ENCODE results near the gene GPR84. TPM values are rescaled to one million over a fixed set of nuclear protein-coding genes. Genes with fewer than 3 reads are reported as not detected.

The GPR84 gene
- total and polyA plus RNA-seq, 2 of the 13 experiments (the other 11 are each of a cell fraction or from before 2014, with no cell fraction given), result not detected

DNA sequence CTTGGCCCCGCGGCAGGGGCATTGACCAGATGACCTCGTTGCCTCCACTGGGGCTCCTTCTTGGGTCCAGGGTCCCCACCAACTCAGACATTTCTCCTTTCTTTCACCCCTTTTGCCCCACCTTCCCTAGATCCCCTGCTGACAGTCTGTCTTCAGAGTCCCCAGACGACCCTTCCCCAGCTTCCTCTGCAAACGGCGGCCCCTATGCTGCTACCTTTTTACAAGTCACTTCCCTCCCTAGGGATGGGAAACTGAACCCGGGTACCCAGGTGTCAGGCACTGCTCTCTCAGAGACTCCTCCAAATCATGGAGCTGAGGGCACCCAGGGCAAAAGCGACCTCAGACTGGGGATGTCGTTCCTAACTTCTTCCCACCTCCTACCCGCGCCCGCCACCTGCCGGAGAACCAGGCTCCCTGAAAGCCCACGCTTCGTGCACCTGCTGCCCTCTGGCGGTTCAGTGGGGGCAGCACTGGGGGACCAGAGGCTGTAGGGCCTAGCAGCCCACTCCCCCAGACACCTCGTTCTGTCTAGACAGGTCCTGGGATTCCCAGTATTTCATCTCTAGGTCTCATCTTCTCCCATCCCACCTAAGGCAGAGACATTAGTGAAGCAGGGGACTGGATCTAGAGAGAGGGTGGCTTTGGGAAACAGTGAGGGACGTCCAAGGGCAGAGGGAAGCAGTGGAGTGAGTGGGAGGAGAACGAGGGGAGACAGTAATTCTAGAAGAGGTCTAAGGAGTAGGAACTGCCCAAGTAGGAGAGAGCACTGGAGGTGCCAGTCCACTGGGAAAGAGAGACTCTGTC lies 15.3 kb upstream of the GPR84 start (continued):
- TF ChIP-seq, protein P1, sequence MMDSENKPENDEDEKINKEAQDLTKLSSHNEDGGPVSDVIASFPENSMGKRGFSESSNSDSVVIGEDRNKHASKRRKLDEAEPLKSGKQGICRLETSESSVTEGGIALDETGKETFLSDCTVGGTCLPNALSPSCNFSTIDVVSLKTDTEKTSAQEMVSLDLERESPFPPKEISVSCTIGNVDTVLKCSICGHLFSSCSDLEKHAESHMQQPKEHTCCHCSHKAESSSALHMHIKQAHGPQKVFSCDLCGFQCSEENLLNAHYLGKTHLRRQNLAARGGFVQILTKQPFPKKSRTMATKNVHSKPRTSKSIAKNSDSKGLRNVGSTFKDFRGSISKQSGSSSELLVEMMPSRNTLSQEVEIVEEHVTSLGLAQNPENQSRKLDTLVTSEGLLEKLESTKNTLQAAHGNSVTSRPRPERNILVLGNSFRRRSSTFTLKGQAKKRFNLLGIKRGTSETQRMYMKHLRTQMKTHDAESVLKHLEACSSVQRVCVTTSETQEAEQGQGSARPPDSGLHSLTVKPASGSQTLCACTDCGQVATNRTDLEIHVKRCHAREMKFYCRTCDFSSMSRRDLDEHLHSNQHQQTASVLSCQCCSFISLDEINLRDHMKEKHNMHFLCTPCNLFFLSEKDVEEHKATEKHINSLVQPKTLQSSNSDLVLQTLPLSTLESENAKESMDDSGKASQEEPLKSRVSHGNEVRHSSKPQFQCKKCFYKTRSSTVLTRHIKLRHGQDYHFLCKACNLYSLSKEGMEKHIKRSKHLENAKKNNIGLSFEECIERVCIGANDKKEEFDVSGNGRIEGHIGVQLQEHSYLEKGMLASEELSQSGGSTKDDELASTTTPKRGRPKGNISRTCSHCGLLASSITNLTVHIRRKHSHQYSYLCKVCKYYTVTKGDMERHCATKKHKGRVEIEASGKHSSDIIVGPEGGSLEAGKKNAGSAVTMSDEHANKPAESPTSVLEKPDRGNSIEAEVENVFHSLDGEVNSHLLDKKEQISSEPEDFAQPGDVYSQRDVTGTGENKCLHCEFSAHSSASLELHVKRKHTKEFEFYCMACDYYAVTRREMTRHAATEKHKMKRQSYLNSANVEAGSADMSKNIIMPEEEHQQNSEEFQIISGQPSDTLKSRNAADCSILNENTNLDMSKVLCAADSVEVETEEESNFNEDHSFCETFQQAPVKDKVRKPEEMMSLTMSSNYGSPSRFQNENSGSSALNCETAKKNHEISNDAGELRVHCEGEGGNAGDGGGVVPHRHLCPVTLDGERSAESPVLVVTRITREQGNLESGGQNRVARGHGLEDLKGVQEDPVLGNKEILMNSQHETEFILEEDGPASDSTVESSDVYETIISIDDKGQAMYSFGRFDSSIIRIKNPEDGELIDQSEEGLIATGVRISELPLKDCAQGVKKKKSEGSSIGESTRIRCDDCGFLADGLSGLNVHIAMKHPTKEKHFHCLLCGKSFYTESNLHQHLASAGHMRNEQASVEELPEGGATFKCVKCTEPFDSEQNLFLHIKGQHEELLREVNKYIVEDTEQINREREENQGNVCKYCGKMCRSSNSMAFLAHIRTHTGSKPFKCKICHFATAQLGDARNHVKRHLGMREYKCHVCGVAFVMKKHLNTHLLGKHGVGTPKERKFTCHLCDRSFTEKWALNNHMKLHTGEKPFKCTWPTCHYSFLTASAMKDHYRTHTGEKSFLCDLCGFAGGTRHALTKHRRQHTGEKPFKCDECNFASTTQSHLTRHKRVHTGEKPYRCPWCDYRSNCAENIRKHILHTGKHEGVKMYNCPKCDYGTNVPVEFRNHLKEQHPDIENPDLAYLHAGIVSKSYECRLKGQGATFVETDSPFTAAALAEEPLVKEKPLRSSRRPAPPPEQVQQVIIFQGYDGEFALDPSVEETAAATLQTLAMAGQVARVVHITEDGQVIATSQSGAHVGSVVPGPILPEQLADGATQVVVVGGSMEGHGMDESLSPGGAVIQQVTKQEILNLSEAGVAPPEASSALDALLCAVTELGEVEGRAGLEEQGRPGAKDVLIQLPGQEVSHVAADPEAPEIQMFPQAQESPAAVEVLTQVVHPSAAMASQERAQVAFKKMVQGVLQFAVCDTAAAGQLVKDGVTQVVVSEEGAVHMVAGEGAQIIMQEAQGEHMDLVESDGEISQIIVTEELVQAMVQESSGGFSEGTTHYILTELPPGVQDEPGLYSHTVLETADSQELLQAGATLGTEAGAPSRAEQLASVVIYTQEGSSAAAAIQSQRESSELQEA (CRISPR knock-in tag; IDR thresholded peaks at IDR 0.05; ENCODE audit: not compliant biosample characterization), result no peak
- TF ChIP-seq SSRP1 (CRISPR knock-in tag; IDR thresholded peaks at IDR 0.05), result no peak
- TF ChIP-seq, protein P2, sequence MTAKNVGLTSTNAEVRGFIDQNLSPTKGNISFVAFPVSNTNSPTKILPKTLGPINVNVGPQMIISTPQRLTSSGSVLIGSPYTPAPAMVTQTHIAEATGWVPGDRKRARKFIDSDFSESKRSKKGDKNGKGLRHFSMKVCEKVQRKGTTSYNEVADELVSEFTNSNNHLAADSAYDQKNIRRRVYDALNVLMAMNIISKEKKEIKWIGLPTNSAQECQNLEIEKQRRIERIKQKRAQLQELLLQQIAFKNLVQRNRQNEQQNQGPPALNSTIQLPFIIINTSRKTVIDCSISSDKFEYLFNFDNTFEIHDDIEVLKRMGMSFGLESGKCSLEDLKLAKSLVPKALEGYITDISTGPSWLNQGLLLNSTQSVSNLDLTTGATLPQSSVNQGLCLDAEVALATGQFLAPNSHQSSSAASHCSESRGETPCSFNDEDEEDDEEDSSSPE (CRISPR knock-in tag; IDR thresholded peaks at IDR 0.05), result peak; percentile 39
- no peak for TF ChIP-seq ZNF264 (CRISPR knock-in tag; IDR thresholded peaks at IDR 0.05)
- no peak for TF ChIP-seq NAIF1 (CRISPR knock-in tag; IDR thresholded peaks at IDR 0.05; ENCODE audit: borderline replicate concordance)
- TF ChIP-seq TOPORS (CRISPR knock-in tag; IDR thresholded peaks at IDR 0.05), result no peak
- TF ChIP-seq ZNF230 (CRISPR knock-in tag; IDR thresholded peaks at IDR 0.05), result no peak
- no peak for TF ChIP-seq KDM5B (CRISPR knock-in tag; IDR thresholded peaks at IDR 0.05; ENCODE audit: borderline replicate concordance)
- no peak for TF ChIP-seq EZH2 (conservative IDR thresholded peaks at IDR 0.05; ENCODE audit: low read depth, low read length)
- no peak for TF ChIP-seq GPN1 (CRISPR knock-in tag; IDR thresholded peaks at IDR 0.05; ENCODE audit: borderline replicate concordance)
- TF ChIP-seq, protein P3, sequence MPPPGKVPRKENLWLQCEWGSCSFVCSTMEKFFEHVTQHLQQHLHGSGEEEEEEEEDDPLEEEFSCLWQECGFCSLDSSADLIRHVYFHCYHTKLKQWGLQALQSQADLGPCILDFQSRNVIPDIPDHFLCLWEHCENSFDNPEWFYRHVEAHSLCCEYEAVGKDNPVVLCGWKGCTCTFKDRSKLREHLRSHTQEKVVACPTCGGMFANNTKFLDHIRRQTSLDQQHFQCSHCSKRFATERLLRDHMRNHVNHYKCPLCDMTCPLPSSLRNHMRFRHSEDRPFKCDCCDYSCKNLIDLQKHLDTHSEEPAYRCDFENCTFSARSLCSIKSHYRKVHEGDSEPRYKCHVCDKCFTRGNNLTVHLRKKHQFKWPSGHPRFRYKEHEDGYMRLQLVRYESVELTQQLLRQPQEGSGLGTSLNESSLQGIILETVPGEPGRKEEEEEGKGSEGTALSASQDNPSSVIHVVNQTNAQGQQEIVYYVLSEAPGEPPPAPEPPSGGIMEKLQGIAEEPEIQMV (CRISPR knock-in tag; IDR thresholded peaks at IDR 0.05; ENCODE audit: low read depth), result no peak
- no peak for TF ChIP-seq ZNF329 (CRISPR knock-in tag; IDR thresholded peaks at IDR 0.05; ENCODE audit: low read depth)
- no peak for TF ChIP-seq ZNF709 (CRISPR knock-in tag; IDR thresholded peaks at IDR 0.05)
- no peak for TF ChIP-seq ARID2 (CRISPR knock-in tag; IDR thresholded peaks at IDR 0.05; ENCODE audit: borderline replicate concordance)
- no peak for TF ChIP-seq CHCHD3 (CRISPR knock-in tag; IDR thresholded peaks at IDR 0.05)
- TF ChIP-seq ZNF232 (CRISPR knock-in tag; IDR thresholded peaks at IDR 0.05; ENCODE audit: borderline replicate concordance), result no peak
- TF ChIP-seq ZNF577 (CRISPR knock-in tag; IDR thresholded peaks at IDR 0.05; ENCODE audit: borderline replicate concordance, low read depth), result no peak
- no peak for TF ChIP-seq AGO2 (optimal IDR thresholded peaks at IDR 0.05; ENCODE audit: low read depth, low read length)
- no peak for TF ChIP-seq CC2D1A (CRISPR knock-in tag; IDR thresholded peaks at IDR 0.05)
